ENCODE measurements around the gene CLDN11. TPM values are rescaled to one million over a fixed set of nuclear protein-coding genes. Genes with fewer than 3 reads are reported as not detected.

CLDN11 gene
- total RNA-seq, 1 experiment from 2014 or later = 8.7 TPM

GRCh38 chr3:170438836-170439235 lies 20.2 kb downstream of the CLDN11 start:
- no peak for TF ChIP-seq CTCF (IDR thresholded peaks at IDR 0.05; ENCODE audit: unreplicated experiment)

GRCh38 chr3:170440344-170440743 lies 21.7 kb downstream of the CLDN11 start:
- intact Hi-C loops (cut with micrococcal nuclease; ENCODE audit: unreplicated experiment) = no loop called here
- H3K9me3 Mint-ChIP-seq (ENCODE audit: low read depth, unreplicated experiment) = no peaks in the 10 kb centered on the region

More at GRCh38 chr3:170438836-170439235, 20.2 kb downstream of the CLDN11 start:
- no peaks in the 10 kb centered on the region for H3K36me3 Mint-ChIP-seq (ENCODE audit: insufficient read depth, unreplicated experiment)
- H3K4me1 Mint-ChIP-seq (ENCODE audit: low read depth, unreplicated experiment) = peaks cover 36% of the 10 kb centered on the region
- H3K4me3 Mint-ChIP-seq (ENCODE audit: low read depth, unreplicated experiment) = no peak overlapping the region
- intact Hi-C loops (cut with micrococcal nuclease; ENCODE audit: unreplicated experiment) = loop anchor here (1.0 kb wide), 1 partner anchor 30 kb away; no protein-coding TSS in a partner anchor
- H3K27ac Mint-ChIP-seq (ENCODE audit: unreplicated experiment) = no peak overlapping the region
- no peaks in the 10 kb centered on the region for H3K27me3 Mint-ChIP-seq (ENCODE audit: unreplicated experiment)
- CTCF ChIA-PET = interaction anchor here (0.6 to 1.6 kb wide), 3 partner anchors 22 to 167 kb away, joined by 3 to 5 read pairs (median 3); no protein-coding TSS in a partner anchor
- H3K9me3 Mint-ChIP-seq (ENCODE audit: low read depth, unreplicated experiment) = no peaks in the 10 kb centered on the region
- BruUV-seq (replicated peaks) = no TSS peak
- no peak for DNase-seq

GRCh38 chr3:170441412-170441811 lies 22.7 kb downstream of the CLDN11 start:
- Mint-ChIP-seq H3K4me1 (ENCODE audit: low read depth, unreplicated experiment) (peaks cover 36% of the 10 kb centered on the region), H3K36me3 (ENCODE audit: insufficient read depth, unreplicated experiment) (no peaks in the 10 kb centered on the region), H3K9me3 (ENCODE audit: low read depth, unreplicated experiment) (no peaks in the 10 kb centered on the region), H3K27ac (ENCODE audit: unreplicated experiment) (no peak overlapping the region), H3K4me3 (ENCODE audit: low read depth, unreplicated experiment) (no peak overlapping the region), H3K27me3 (ENCODE audit: unreplicated experiment) (no peaks in the 10 kb centered on the region)
- intact Hi-C loops (cut with micrococcal nuclease; ENCODE audit: unreplicated experiment) = no loop called here
- DNase-seq = no peak
- BruUV-seq (replicated peaks) = no TSS peak
- CTCF ChIA-PET = interaction anchor here (1.3 to 1.5 kb wide), 2 partner anchors 24 to 28 kb away, joined by 3 to 5 read pairs; no protein-coding TSS in a partner anchor
- no peak for TF ChIP-seq CTCF (IDR thresholded peaks at IDR 0.05; ENCODE audit: unreplicated experiment)

More at GRCh38 chr3:170440344-170440743, 21.7 kb downstream of the CLDN11 start:
- Mint-ChIP-seq H3K4me1 (ENCODE audit: low read depth, unreplicated experiment) (peaks cover 36% of the 10 kb centered on the region), H3K27ac (ENCODE audit: unreplicated experiment) (peak overlapping the region; percentile 74), H3K4me3 (ENCODE audit: low read depth, unreplicated experiment) (no peak overlapping the region), H3K36me3 (ENCODE audit: insufficient read depth, unreplicated experiment) (no peaks in the 10 kb centered on the region), H3K27me3 (ENCODE audit: unreplicated experiment) (no peaks in the 10 kb centered on the region)
- CTCF ChIA-PET = interaction anchor here (1.0 to 1.5 kb wide), 3 partner anchors 9 to 29 kb away, joined by 5 to 8 read pairs (median 5); no protein-coding TSS in a partner anchor
- no peak for TF ChIP-seq CTCF (IDR thresholded peaks at IDR 0.05; ENCODE audit: unreplicated experiment)
- DNase-seq = peak; percentile 56
- BruUV-seq (replicated peaks) = no TSS peak

GRCh38 chr3:170442947-170443346 lies 24.3 kb downstream of the CLDN11 start:
- BruUV-seq (replicated peaks) = no TSS peak
- intact Hi-C loops (cut with micrococcal nuclease; ENCODE audit: unreplicated experiment) = no loop called here
- no peaks in the 10 kb centered on the region for H3K36me3 Mint-ChIP-seq (ENCODE audit: insufficient read depth, unreplicated experiment)
- no peaks in the 10 kb centered on the region for H3K27me3 Mint-ChIP-seq (ENCODE audit: unreplicated experiment)
- H3K27ac Mint-ChIP-seq (ENCODE audit: unreplicated experiment) = no peak overlapping the region
- H3K4me1 Mint-ChIP-seq (ENCODE audit: low read depth, unreplicated experiment) = peaks cover 30% of the 10 kb centered on the region
- no peak overlapping the region for H3K4me3 Mint-ChIP-seq (ENCODE audit: low read depth, unreplicated experiment)
- CTCF ChIA-PET = no interaction called here
- no peak for DNase-seq
- H3K9me3 Mint-ChIP-seq (ENCODE audit: low read depth, unreplicated experiment) = no peaks in the 10 kb centered on the region
- TF ChIP-seq CTCF (IDR thresholded peaks at IDR 0.05; ENCODE audit: unreplicated experiment) = no peak

Data from Calu3 (cell line).